Measurements from ENCODE around the gene AZU1.

The AZU1 gene

DNA sequence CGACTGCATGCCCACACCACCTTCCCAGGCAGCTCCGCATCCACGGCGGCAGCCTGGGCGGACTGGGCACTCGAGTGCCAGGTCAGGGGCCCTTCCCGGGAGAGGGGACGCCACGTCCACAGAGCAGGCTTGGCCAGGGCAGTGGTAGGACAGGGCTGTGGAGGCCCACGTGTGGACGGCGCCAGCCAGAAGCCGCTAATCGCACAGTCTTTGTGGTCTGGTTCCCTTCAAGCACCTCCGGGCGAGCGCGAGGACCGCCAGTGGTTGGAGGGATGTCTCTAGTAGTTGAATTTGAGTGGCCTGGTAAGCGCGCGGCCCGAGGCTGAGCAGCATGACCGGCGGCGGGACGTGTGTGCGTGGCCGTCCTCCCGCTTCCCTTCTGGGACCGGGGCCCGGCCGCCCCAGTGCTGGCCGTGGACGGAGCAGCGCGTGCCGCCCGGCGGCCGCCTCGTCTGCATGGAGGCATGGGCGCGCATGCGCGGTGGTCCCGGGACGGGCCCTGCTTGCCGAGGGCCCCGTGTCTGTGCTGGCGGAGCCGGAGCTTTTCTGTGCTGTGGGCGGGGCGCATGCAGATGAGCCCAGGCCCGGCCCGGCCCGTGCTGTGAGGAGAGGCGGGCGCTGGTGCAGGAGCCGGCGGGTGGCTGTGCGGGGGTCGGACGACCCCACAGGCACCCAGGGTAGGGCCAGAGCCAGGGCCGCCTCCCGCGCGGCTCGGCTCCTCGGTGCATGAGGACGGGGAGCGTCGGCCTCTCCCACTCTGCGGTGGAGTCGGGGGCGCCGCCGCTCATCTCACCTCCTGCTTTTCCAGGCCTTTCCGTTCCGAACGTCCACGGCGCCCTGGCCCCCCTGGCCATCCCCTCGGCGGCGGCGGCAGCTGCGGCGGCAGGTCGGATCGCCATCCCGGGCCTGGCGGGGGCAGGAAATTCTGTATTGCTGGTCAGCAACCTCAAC lies 21.8 kb upstream of the AZU1 start:
- Histone ChIP-seq H3K36me3 (ENCODE audit: control insufficient read depth, insufficient read depth, low read length) (peaks cover 47% of the 10 kb centered on the region), H3K27ac (ENCODE audit: low read depth, low read length) (no peak overlapping the region), H3K4me2 (ENCODE audit: low read length) (no peak overlapping the region)

GRCh38 chr19:806815-807421 lies 20.7 kb upstream of the AZU1 start:
- no CpG with 5 or more reads among the region's 34 CpGs for WGBS (ENCODE audit: extremely low coverage, insufficient coverage, low lambda C conversion rate)
- peaks cover 58% of the 10 kb centered on the region for H3K79me2 ChIP-seq (ENCODE audit: control insufficient read depth, insufficient read depth, low read length)
- no peak overlapping the region for H3K4ac ChIP-seq (ENCODE audit: low read depth, low read length)
- H3K4me3 ChIP-seq (ENCODE audit: low read length) = no peak overlapping the region
- H2BK5ac ChIP-seq (ENCODE audit: low read length) = no peak overlapping the region
- no peak overlapping the region for H3K9ac ChIP-seq (ENCODE audit: low read length)
- H4K5ac ChIP-seq (ENCODE audit: low read length) = no peak overlapping the region
- DNase-seq = no peak
- H3K23ac ChIP-seq (ENCODE audit: low read length) = no peak overlapping the region
- no peak overlapping the region for H3K18ac ChIP-seq (ENCODE audit: low read length)
- peaks cover 47% of the 10 kb centered on the region for H3K36me3 ChIP-seq (ENCODE audit: control insufficient read depth, insufficient read depth, low read length)
- no peak overlapping the region for H3K4me2 ChIP-seq (ENCODE audit: low read length)
- H2BK120ac ChIP-seq (ENCODE audit: low read depth, low read length) = no peak overlapping the region
- no peaks in the 10 kb centered on the region for H3K4me1 ChIP-seq (ENCODE audit: control insufficient read depth, low read depth, low read length)
- no peak overlapping the region for H3K56ac ChIP-seq (ENCODE audit: low read length)
- H2AK5ac ChIP-seq (ENCODE audit: low read length) = no peak overlapping the region
- no peak overlapping the region for H2BK15ac ChIP-seq (replicated peaks; ENCODE audit: low read depth)
- no peak overlapping the region for H3K27ac ChIP-seq (ENCODE audit: low read depth, low read length)
- no peaks in the 10 kb centered on the region for H3K27me3 ChIP-seq (ENCODE audit: insufficient read depth, low read length, poor library complexity)
- no peak overlapping the region for H4K8ac ChIP-seq (ENCODE audit: low read depth, low read length)
- peaks cover 15% of the 10 kb centered on the region for H3K79me1 ChIP-seq (ENCODE audit: low read length)

More for the DNA sequence above, 21.8 kb upstream of the AZU1 start:
- no peak overlapping the region for H3K4me3 ChIP-seq (ENCODE audit: low read length)
- H3K9ac ChIP-seq (ENCODE audit: low read length) = no peak overlapping the region
- H2BK5ac ChIP-seq (ENCODE audit: low read length) = no peak overlapping the region
- peaks cover 69% of the 10 kb centered on the region for H3K79me2 ChIP-seq (ENCODE audit: control insufficient read depth, insufficient read depth, low read length)
- no peak overlapping the region for H3K23ac ChIP-seq (ENCODE audit: low read length)
- no peak overlapping the region for H2BK15ac ChIP-seq (replicated peaks; ENCODE audit: low read depth)
- H3K4me1 ChIP-seq (ENCODE audit: control insufficient read depth, low read depth, low read length) = no peaks in the 10 kb centered on the region
- no peaks in the 10 kb centered on the region for H3K27me3 ChIP-seq (ENCODE audit: insufficient read depth, low read length, poor library complexity)
- no peak overlapping the region for H3K56ac ChIP-seq (ENCODE audit: low read length)
- H2AK5ac ChIP-seq (ENCODE audit: low read length) = no peak overlapping the region
- no peak for DNase-seq
- H3K18ac ChIP-seq (ENCODE audit: low read length) = no peak overlapping the region
- H4K8ac ChIP-seq (ENCODE audit: low read depth, low read length) = no peak overlapping the region
- WGBS (ENCODE audit: extremely low coverage, insufficient coverage, low lambda C conversion rate) = no CpG with 5 or more reads among the region's 93 CpGs
- H4K5ac ChIP-seq (ENCODE audit: low read length) = no peak overlapping the region
- H2BK120ac ChIP-seq (ENCODE audit: low read depth, low read length) = no peak overlapping the region
- no peak overlapping the region for H3K4ac ChIP-seq (ENCODE audit: low read depth, low read length)
- peaks cover 15% of the 10 kb centered on the region for H3K79me1 ChIP-seq (ENCODE audit: low read length)

DNA sequence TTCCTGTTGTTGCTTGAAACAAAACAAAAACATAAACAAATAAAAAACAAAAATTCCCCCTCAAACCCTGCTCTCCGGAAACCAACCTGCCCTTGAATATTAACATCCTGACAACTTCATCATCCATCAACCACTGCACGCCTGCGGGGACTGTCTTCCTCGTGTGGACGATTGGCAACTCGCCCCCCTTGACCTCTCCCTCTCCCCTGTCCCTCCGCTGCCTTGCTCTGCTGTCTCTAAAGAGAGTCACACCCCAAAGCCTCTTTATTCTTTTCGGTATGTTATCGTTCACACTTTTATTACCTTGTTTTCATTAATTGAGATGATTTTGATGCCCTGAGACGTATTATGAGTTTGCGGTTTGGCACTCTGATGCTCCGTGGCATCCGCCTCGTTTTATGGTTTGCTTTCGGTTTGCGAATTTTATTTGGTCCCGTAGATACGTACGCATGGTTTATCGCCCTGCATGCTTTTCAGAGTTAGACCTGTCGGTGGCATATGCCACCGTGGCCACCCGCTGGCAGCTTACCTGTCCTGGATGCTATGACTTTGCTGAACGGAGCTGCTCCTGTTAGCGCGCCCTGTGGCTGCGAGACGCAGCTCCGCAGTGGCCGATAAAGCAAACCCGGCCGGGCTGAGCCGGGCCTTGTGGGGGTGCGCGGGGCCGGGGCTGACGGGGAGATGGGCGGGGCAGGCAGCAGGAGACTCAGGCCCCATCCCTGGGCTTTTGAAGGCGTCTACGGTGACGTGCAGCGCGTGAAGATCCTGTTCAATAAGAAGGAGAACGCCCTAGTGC lies 19.8 kb upstream of the AZU1 start:
- no peak overlapping the region for H3K4me2 ChIP-seq (ENCODE audit: low read length)
- H3K9ac ChIP-seq (ENCODE audit: low read length) = no peak overlapping the region
- H2AK5ac ChIP-seq (ENCODE audit: low read length) = no peak overlapping the region
- no peaks in the 10 kb centered on the region for H3K27me3 ChIP-seq (ENCODE audit: insufficient read depth, low read length, poor library complexity)
- no peaks in the 10 kb centered on the region for H3K4me1 ChIP-seq (ENCODE audit: control insufficient read depth, low read depth, low read length)
- H3K36me3 ChIP-seq (ENCODE audit: control insufficient read depth, insufficient read depth, low read length) = peaks cover 47% of the 10 kb centered on the region
- 100% methylated on average over 1 of the region's 44 CpGs for WGBS (ENCODE audit: extremely low coverage, insufficient coverage, low lambda C conversion rate)
- H3K4ac ChIP-seq (ENCODE audit: low read depth, low read length) = no peak overlapping the region
- no peak for DNase-seq
- peaks cover 15% of the 10 kb centered on the region for H3K79me1 ChIP-seq (ENCODE audit: low read length)
- no peak overlapping the region for H3K4me3 ChIP-seq (ENCODE audit: low read length)
- peaks cover 49% of the 10 kb centered on the region for H3K79me2 ChIP-seq (ENCODE audit: control insufficient read depth, insufficient read depth, low read length)
- H4K5ac ChIP-seq (ENCODE audit: low read length) = no peak overlapping the region
- H4K8ac ChIP-seq (ENCODE audit: low read depth, low read length) = no peak overlapping the region
- no peak overlapping the region for H3K56ac ChIP-seq (ENCODE audit: low read length)
- no peak overlapping the region for H3K18ac ChIP-seq (ENCODE audit: low read length)
- no peak overlapping the region for H2BK5ac ChIP-seq (ENCODE audit: low read length)
- no peak overlapping the region for H3K23ac ChIP-seq (ENCODE audit: low read length)
- no peak overlapping the region for H2BK120ac ChIP-seq (ENCODE audit: low read depth, low read length)
- H3K27ac ChIP-seq (ENCODE audit: low read depth, low read length) = no peak overlapping the region
- no peak overlapping the region for H2BK15ac ChIP-seq (replicated peaks; ENCODE audit: low read depth)

DNA sequence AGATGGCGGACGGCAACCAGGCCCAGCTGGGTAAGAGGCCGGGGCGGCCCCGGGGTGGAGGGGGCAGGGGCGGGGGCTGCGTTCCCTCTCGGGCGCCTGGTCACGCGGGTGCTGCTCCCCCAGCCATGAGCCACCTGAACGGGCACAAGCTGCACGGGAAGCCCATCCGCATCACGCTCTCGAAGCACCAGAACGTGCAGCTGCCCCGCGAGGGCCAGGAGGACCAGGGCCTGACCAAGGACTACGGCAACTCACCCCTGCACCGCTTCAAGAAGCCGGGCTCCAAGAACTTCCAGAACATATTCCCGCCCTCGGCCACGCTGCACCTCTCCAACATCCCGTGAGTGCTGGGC lies 19.2 kb upstream of the AZU1 start:
- Histone ChIP-seq H3K18ac (ENCODE audit: low read length) (no peak overlapping the region), H3K79me1 (ENCODE audit: low read length) (peaks cover 15% of the 10 kb centered on the region), H3K27ac (ENCODE audit: low read depth, low read length) (no peak overlapping the region), H2AK5ac (ENCODE audit: low read length) (no peak overlapping the region), H4K8ac (ENCODE audit: low read depth, low read length) (no peak overlapping the region), H3K23ac (ENCODE audit: low read length) (no peak overlapping the region), H2BK15ac (replicated peaks; ENCODE audit: low read depth) (no peak overlapping the region), H3K36me3 (ENCODE audit: control insufficient read depth, insufficient read depth, low read length) (peaks cover 48% of the 10 kb centered on the region), H3K79me2 (ENCODE audit: control insufficient read depth, insufficient read depth, low read length) (peaks cover 43% of the 10 kb centered on the region), H4K5ac (ENCODE audit: low read length) (no peak overlapping the region), H3K56ac (ENCODE audit: low read length) (no peak overlapping the region), H3K4me3 (ENCODE audit: low read length) (no peak overlapping the region), H2BK120ac (ENCODE audit: low read depth, low read length) (no peak overlapping the region), H3K4me2 (ENCODE audit: low read length) (no peak overlapping the region), H3K4ac (ENCODE audit: low read depth, low read length) (no peak overlapping the region), H2BK5ac (ENCODE audit: low read length) (no peak overlapping the region), H3K9ac (ENCODE audit: low read length) (no peak overlapping the region), H3K27me3 (ENCODE audit: insufficient read depth, low read length, poor library complexity) (no peaks in the 10 kb centered on the region), H3K4me1 (ENCODE audit: control insufficient read depth, low read depth, low read length) (no peaks in the 10 kb centered on the region)
- DNase-seq = no peak
- WGBS (ENCODE audit: extremely low coverage, insufficient coverage, low lambda C conversion rate) = no CpG with 5 or more reads among the region's 26 CpGs

- Histone ChIP-seq H3K36me3 (ENCODE audit: control insufficient read depth, insufficient read depth, low read length) (peaks cover 39% of the 10 kb centered on the region), H3K79me2 (ENCODE audit: control insufficient read depth, insufficient read depth, low read length) (peaks cover 25% of the 10 kb centered on the region), H2BK120ac (ENCODE audit: low read depth, low read length) (no peak overlapping the region), H3K27ac (ENCODE audit: low read depth, low read length) (no peak overlapping the region), H2BK15ac (replicated peaks; ENCODE audit: low read depth) (no peak overlapping the region), H3K9ac (ENCODE audit: low read length) (no peak overlapping the region), H2AK5ac (ENCODE audit: low read length) (no peak overlapping the region), H2BK5ac (ENCODE audit: low read length) (no peak overlapping the region), H3K27me3 (ENCODE audit: insufficient read depth, low read length, poor library complexity) (no peaks in the 10 kb centered on the region), H4K5ac (ENCODE audit: low read length) (no peak overlapping the region), H3K56ac (ENCODE audit: low read length) (no peak overlapping the region), H3K23ac (ENCODE audit: low read length) (no peak overlapping the region), H3K4me3 (ENCODE audit: low read length) (no peak overlapping the region), H3K4me2 (ENCODE audit: low read length) (no peak overlapping the region), H3K18ac (ENCODE audit: low read length) (no peak overlapping the region), H3K79me1 (ENCODE audit: low read length) (peaks cover 13% of the 10 kb centered on the region), H3K4me1 (ENCODE audit: control insufficient read depth, low read depth, low read length) (no peaks in the 10 kb centered on the region), H3K4ac (ENCODE audit: low read depth, low read length) (no peak overlapping the region), H4K8ac (ENCODE audit: low read depth, low read length) (no peak overlapping the region)
- no peak for DNase-seq
- no CpG with 5 or more reads among the region's 30 CpGs for WGBS (ENCODE audit: extremely low coverage, insufficient coverage, low lambda C conversion rate)
Observed at GRCh38 chr19:810077-810855, 17.4 kb upstream of the AZU1 start.
